ENCODE measurements around the gene HSPA2.
"Not testable (repeated sequence)": the region's sequence is repeated elsewhere in the genome, so short reads cannot be mapped to it uniquely, and the experiment has no call there.

Gene HSPA2

DNA sequence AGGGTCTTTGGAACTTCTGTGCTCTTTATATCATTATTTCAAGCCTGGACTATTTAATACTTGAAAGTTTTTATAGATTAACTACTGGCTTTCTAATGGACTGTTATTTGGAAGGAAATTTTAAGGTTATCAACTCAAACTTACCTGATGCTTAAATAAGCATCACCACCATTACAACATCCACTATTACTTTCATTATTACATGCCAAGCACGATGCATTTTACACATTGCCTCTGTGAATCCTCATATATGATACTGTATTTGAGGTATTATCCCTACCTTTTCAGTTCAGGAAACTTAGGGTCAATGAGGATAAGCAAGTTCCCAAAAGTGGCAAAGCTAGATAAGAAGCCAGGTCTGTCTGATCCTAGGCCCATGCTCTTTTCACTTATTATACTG is 23.6 kb upstream of the HSPA2 start:
- no peak for DNase-seq

DNA sequence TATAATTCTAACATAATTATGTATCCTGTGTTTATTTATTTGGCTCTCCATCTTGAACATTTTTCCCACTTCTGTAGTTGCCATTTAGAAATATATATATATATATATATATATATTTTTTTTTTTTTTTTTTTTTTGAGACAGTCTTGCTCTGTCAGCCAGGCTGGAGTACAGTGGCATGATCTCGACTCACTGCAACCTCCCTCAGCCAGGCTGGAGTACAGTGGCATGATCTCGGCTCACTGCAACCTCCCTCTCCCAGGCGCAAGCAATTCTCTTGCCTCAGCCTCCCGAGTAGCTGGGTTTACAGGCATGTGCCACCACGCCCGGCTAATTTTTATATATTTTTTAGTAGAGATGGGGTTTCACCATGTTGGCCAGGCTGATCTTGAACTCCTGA is 22.9 kb upstream of the HSPA2 start:
- not testable (repeated sequence) for DNase-seq

DNA sequence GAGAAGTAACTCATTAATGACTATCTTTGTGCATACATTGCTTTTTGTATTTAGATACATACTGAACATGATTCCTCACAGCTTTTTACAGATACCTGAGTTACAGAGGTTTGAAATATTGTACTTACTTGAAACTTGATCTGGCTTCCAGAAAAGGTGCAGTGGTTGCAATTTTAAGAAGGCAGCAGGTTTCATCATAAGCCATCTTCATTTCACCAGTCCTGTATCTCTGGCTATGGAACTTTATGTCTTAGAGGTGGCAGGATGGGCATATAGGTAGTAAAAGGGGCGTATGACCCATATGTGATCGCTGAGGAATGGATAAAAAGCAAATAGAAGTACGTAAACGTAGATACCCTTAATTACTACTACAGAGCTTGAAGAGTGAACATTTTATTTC is 22.3 kb upstream of the HSPA2 start:
- no peak for DNase-seq

DNA sequence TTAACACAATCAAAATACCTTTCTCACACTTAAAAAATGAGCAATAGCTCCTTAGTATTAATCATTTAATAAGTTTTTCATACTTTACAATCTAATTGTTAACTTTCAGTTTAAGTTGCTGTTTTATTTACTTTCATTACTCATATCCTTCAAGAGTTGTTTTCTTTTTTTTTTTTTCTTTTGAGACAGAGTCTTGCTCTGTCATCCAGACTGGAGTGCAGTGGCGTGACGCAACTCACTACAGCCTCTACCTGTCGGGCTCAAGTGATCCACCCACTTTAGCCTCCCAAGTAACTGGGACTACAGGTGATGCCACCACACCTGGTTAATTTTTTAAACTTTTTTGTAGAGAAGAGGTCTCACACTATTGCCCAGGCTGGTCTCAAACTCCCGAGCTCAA is 19.8 kb upstream of the HSPA2 start:
- DNase-seq = no peak

DNA sequence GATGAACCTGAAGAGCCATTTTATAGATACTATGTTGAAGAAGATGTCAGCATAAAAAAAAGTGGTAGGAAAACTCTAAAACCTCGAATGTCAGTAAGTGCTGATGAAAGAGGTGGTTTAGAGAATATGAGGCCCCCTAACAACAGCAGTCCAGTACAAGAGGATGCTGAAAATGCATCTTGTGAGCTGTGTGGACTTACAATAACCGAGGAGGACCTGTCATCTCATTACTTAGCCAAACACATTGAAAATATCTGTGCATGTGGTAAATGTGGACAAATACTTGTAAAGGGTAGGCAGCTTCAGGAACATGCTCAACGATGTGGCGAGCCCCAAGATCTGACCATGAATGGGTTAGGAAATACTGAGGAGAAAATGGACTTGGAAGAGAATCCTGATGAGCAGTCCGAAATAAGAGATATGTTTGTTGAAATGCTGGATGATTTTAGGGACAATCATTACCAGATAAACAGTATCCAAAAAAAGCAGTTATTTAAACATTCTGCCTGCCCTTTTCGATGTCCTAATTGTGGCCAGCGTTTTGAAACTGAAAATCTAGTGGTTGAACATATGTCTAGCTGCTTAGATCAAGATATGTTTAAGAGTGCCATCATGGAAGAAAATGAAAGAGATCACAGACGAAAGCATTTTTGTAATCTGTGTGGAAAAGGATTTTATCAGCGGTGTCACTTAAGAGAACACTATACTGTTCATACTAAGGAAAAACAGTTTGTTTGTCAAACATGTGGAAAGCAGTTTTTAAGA is 17.8 kb upstream of the HSPA2 start:
- no peak for DNase-seq

DNA sequence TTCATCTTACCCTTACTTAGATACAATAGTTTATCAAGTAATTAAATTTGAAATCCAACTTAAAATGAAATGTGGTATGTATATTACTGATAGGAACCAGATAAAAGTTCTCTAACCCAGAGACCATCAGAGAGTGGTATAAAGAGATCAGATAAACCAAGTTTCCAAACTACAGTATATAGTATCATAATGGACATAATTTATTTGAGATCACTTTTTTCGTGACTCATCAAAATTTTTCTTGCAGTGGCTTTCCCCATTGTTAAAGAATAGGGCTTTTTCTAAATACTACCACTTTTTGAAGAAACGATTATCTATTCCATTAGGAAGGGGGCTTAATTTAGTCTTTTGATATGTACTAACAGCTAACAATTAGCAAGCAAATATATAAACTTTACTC is 15.2 kb upstream of the HSPA2 start:
- DNase-seq = no peak

DNA sequence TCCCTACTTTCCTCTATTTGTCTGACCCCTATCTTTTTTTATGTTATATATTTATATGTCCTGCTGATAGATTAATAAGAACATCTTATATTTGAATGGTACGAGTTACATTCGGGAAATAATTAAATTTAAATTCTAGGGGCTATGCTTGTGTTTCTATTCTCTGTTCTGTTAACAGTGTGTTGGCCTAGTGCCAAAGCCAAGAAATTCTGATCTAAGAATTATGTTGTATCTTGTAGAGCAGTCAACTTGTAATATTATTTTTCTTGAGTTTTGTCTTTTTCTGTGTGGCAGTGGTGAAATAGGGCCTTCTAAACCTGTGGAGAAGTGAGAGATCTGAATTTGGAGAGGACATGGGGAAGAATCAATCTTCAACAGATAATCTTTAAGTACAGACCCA is 9.0 kb upstream of the HSPA2 start:
- no peak for DNase-seq

DNA sequence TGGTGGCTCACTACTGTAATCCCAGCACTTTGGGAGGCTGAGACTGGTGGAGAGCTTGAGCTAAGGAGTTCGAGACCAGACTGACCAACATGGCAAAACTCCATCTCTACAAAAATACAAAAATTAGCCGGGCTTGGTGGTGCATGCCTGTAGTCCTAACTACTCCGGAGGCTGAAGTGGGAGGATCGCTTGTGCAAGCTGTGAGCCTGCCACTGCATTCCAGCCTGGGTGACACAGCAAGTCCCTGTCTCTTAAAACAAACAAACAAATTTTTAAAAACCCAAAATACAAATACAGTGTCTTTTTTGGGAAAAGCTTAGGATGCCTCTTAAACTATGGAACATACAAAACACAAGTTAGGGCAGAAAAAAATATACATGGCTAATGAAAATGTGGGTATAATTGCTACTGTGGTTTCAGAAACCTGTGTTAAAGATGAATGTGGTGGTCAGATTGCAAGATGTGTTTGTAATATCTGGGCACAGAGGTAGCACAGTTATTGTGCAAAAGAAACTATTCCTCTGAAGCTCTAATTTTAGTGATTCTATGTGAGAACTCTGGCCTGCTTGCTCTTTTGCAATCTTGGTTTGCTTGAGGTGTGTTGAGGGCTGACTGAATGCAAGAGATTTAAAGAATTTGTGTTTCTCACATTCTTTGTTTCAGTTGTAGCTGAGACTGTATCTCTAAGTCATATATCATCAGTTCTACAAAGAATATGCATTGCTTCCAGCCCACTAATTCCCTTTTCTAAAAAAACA is 3.9 kb upstream of the HSPA2 start:
- no peak for DNase-seq

DNA sequence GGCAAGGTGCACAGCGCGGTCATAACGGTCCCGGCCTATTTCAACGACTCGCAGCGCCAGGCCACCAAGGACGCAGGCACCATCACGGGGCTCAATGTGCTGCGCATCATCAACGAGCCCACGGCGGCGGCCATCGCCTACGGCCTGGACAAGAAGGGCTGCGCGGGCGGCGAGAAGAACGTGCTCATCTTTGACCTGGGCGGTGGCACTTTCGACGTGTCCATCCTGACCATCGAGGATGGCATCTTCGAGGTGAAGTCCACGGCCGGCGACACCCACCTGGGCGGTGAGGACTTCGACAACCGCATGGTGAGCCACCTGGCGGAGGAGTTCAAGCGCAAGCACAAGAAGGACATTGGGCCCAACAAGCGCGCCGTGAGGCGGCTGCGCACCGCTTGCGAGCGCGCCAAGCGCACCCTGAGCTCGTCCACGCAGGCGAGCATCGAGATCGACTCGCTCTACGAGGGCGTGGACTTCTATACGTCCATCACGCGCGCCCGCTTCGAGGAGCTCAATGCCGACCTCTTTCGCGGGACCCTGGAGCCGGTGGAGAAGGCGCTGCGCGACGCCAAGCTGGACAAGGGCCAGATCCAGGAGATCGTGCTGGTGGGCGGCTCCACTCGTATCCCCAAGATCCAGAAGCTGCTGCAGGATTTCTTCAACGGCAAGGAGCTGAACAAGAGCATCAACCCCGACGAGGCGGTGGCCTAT is 875 bp downstream of the HSPA2 start:
- DNase-seq = no peak

DNA sequence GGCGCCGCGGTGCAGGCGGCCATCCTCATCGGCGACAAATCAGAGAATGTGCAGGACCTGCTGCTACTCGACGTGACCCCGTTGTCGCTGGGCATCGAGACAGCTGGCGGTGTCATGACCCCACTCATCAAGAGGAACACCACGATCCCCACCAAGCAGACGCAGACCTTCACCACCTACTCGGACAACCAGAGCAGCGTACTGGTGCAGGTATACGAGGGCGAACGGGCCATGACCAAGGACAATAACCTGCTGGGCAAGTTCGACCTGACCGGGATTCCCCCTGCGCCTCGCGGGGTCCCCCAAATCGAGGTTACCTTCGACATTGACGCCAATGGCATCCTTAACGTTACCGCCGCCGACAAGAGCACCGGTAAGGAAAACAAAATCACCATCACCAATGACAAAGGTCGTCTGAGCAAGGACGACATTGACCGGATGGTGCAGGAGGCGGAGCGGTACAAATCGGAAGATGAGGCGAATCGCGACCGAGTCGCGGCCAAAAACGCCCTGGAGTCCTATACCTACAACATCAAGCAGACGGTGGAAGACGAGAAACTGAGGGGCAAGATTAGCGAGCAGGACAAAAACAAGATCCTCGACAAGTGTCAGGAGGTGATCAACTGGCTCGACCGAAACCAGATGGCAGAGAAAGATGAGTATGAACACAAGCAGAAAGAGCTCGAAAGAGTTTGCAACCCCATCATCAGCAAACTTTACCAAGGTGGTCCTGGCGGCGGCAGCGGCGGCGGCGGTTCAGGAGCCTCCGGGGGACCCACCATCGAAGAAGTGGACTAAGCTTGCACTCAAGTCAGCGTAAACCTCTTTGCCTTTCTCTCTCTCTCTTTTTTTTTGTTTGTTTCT is 1.7 kb downstream of the HSPA2 start:
- DNase-seq = no peak

DNA sequence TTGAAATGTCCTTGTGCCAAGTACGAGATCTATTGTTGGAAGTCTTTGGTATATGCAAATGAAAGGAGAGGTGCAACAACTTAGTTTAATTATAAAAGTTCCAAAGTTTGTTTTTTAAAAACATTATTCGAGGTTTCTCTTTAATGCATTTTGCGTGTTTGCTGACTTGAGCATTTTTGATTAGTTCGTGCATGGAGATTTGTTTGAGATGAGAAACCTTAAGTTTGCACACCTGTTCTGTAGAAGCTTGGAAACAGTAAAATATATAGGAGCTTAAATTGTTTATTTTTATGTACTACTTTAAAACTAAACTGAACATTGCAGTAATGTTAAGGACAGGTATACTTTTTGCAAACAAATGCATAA is 2.3 kb downstream of the HSPA2 start:
- no peak for DNase-seq

DNA sequence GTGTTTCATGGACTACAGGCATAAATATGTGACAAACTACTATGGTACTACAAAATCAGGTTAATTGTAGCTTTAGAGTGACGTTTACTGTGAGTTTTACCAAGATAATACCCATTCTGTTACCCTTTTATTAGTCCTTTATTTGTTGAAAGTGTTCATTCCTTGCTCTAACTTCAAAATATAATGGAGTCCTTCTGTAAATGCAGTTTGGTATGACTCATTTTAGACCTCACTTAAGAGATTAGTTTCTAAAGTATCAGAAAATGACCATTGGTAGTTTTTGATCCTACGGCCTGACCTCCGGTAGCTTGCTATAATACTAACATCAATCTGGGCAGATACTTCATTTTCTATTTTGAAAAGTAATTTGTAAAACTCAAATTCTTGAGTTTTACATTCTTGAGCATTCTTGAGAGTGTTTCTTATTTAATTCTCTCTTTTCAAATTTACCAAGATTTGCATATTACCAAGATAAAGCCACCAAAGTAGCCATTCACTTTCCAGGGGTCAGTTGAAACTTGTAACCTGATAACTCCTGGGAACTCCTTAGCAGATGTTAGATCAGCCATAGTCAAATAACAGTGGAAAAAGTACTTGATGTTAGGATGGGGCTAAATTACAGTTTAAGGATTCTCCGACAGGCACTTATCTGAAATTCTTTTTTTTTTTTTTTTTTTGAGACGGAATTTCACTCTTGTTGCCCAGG is 4.2 kb downstream of the HSPA2 start:
- DNase-seq = no peak

DNA sequence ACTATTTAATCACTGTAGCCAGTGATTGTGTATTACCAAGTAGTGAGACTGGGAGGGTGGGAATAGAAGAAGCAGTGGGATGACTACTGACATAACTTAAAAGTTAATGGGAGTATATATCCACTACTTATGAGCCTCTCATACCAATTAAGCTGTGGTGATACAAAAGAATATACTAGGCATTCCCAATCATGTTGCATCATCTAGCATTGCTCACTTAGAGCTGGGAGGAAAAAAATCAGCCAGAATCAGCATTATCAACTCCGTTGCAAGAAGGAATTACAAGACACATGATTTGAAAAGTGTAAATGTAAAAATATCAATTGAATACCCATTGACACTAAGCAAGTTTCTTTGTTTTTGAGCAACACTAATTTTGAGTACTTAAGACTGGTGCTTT is 8.5 kb downstream of the HSPA2 start:
- DNase-seq = no peak

DNA sequence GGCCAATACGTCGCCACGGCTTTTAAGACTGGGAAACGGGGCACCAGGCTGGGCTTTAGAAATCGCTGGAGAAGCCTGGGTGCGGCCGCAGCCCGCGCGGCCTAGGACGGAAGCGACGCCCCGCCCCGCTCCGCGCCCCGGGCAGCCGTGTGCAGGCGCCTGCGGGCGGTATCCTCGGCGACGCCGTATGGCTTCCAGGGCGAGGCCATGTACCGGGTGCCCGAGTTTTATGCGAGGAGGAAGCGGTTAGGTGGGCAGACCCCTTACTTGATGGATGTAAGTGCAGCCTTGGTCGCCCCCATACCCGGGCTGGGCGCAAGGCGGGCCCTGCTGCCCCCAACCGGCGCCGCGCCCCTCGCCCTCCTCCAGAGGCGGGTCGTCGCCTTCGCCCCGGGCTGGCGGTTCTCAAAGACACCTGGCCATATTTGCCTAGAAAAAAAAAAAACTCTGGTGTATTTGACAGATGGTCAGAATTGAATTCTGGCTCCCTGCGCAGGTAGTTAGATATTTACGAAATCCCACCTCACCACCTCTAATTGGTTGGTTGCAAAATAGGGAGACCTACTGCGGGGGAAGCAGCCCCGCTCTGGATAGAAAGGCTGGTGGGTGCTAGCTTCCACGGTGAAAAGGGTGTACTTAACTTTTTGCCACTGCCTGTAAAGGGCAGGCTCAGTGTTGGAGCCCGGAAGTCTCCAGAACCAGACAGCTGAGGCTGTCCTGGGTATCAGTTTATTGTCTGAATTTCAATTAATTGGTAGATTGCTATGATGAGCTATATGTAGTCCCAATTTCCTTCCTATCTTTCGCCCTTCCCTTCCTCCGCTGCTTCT is 9.5 kb downstream of the HSPA2 start, which contains the start of gene PPP1R36:
PPP1R36 (plus strand) TSS at position 171 of the 830 bp plus-strand sequence; CDS start at position 208, 37 bp downstream.
- DNase-seq = peak; percentile 67

DNA sequence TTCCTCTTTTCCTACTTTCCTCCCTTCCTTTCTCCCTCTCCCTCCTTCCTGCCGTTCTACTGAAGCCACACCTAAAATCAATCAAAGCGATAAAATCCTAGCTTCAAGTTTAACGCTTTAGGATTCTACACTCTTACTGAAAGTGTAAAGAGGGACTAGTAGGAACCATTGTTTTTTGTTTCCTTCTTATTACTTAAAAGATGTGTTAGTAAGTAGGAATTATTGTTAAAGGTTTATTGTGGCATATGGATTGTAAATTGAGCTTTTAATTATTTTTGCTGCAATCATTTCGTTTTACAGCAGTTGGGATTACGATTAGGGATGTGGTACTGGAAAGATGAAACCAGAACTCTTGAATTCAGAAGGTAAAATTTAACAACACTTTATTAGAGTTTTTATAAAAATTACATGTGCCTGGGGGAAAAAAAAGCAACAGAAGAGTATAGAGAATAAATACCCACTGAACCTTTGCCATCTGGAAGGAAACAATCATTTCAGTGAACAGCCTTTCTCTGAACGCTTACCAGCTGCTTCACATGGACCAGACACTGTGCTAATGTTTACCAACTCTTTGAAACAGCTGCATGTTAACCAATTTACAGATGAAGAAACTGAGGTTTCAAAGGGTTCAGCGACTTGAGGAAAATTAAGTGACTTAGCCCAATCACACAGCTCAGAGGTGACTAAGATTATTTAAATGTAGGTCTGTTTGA is 10.2 kb downstream of the HSPA2 start:
- DNase-seq = peak; percentile 44

DNA sequence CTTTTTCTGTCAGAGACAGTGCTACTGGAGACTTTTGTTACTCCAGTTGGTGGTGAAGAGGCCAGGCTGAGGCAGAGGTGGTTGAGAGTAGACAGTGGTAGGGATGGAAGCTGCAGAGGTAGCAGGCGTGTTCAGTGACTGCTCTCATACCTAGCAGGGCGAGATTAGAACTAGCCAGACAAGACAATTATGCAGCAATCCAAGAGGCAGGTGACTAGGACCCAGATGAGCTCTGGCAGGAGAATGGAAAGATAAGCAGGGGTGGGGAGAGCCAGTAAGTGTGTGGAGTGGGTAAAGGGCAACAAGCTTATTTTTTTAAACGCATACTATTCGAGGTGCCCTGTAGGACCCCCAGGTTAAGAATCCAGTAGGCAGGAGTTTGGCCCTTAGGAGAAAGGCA is 14.0 kb downstream of the HSPA2 start:
- DNase-seq = no peak

DNA sequence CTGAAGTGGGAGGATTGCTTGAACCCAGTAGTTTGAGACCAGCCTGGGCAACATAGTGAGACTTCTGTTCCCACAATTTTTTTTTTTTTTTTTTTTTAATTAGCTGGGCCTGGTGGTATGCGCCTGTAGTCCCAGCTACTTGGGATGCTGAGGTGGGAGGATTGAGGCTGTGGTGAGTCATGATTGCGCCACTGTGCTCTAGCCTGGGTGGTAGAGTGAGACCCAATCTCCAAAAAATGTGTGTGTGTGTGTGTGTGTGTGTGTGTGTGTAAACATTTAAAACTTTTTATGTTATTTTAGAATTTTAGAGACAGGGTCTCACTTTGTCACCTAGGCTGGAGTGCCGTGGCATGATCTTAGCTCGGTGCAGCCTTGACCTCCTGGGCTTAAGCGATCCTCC is 16.0 kb downstream of the HSPA2 start:
- no peak for DNase-seq

DNA sequence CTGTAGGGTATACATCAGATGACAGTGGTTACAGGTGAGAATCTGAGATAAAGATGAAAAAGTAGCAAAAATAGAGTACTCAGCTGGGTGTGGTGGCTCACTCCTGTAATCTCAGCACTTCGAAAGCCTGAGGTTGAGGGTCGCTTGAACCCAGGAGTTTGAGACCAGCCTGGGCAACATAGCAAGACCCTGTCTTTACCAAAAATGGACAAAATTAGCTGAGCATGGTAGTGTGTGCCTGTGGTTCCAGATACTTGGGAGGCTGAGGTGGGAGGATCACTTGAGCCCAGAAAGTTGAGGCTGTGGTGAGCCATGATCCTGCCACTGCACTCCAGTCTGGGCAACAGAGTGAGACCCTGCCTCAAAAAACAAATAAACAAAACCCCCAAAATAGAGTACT is 17.7 kb downstream of the HSPA2 start:
- DNase-seq = not testable (repeated sequence)

DNA sequence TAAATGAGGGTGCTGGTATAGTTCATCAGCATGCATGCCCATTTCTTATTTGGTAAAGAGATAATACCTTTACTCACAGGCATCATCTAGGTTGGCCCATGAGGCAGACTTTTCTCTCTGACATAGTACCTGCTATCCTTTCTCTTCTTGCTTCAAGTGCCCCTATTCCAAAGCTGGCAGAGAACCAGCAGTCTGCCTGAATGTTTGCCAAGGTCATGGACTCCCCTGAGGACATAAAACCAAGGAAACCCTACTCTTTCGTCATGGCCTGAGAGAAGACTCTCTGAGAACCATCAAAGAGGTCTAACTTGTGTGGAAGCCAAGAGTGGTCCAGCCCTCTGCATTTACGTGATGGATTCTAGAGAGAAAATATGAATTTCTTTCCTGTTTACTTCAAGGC is 21.1 kb downstream of the HSPA2 start:
- no peak for DNase-seq

DNA sequence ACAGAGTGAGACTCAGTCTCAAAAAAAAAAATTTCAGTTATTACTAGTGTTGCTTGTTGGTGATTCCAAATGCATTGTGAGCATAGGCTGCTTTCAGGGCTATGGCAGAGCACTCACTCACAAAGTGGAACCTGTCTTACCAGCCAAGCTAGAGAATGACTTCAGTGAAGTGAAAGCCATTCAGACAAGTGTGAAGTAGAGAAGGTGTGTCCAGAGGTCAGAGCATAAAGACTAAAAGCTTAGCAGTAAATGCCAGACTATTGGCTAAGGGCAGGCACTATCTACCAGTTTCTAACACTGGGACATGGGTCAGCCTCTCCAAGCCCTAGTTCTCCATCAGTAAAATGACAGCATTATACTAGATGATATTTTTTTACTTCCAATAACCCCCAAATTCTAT is 21.9 kb downstream of the HSPA2 start:
- DNase-seq = no peak

DNA sequence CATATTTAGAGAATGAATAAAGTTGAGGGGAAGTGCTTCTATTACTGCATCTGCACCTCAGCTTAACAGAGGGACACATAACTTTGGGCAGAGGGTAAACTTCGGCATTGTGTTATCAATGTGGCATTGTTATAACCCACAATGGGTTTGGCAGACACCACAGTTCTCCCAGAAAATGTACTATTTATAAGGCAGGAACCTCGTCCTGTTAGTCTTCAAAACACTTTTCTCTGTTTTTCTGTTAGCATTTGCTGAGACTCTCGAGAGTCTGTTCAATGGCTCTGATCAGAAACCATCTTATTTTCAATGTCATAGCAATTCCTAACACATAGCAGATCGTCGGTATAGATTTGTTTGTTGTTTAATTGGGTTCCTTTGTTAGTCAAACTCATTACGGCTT is 23.2 kb downstream of the HSPA2 start:
- no peak for DNase-seq
